ENCODE results near the gene ENDOV.

Gene ENDOV

DNA sequence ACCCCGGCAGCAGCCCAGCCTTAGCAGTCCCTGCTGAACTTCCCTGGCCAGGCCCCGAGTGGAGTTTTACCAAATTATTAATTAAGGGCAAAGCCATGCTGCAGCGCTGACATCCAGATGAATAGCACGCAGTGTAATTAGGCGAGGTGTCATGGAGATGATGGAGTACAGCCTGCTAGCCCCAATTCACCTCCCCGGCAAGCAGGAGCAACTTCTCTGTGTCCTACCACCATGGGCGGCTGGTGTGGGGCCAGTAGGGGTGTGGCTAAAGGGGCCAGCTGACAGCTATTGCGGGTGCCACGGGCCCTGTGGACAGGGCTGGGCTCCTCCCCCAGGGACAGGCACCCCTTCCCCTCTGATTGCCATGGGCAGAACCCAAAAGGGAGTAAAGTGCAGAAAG, 24.5 kb downstream of the ENDOV start:
- no peak overlapping the region for H3K4me3 ChIP-seq (replicated peaks; ENCODE audit: low read depth, low read length)
- TF ChIP-seq, protein P1, sequence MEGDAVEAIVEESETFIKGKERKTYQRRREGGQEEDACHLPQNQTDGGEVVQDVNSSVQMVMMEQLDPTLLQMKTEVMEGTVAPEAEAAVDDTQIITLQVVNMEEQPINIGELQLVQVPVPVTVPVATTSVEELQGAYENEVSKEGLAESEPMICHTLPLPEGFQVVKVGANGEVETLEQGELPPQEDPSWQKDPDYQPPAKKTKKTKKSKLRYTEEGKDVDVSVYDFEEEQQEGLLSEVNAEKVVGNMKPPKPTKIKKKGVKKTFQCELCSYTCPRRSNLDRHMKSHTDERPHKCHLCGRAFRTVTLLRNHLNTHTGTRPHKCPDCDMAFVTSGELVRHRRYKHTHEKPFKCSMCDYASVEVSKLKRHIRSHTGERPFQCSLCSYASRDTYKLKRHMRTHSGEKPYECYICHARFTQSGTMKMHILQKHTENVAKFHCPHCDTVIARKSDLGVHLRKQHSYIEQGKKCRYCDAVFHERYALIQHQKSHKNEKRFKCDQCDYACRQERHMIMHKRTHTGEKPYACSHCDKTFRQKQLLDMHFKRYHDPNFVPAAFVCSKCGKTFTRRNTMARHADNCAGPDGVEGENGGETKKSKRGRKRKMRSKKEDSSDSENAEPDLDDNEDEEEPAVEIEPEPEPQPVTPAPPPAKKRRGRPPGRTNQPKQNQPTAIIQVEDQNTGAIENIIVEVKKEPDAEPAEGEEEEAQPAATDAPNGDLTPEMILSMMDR (IDR thresholded peaks at IDR 0.05; ENCODE audit: low read depth, low read length, missing control alignments) = no peak
- no peak for DNase-seq (ENCODE audit: extremely low read depth, low read depth)

GRCh38 chr17:80441133-80441578, 26.2 kb downstream of the ENDOV start:
- no peak overlapping the region for H3K4me3 ChIP-seq (replicated peaks; ENCODE audit: low read depth, low read length)
- TF ChIP-seq, protein P1 (IDR thresholded peaks at IDR 0.05; ENCODE audit: low read depth, low read length, missing control alignments) = no peak
- DNase-seq (ENCODE audit: extremely low read depth, low read depth) = no peak

- H3K4me3 ChIP-seq (replicated peaks; ENCODE audit: low read depth, low read length) = no peak overlapping the region
- no peak for DNase-seq (ENCODE audit: extremely low read depth, low read depth)
- TF ChIP-seq, protein P1 (IDR thresholded peaks at IDR 0.05; ENCODE audit: low read depth, low read length, missing control alignments) = no peak
Measured at GRCh38 chr17:80441598-80442322, 26.8 kb downstream of the ENDOV start.

GRCh38 chr17:80442323-80442659, 27.3 kb downstream of the ENDOV start:
- no peak overlapping the region for H3K4me3 ChIP-seq (replicated peaks; ENCODE audit: low read depth, low read length)
- no peak for DNase-seq (ENCODE audit: extremely low read depth, low read depth)
- TF ChIP-seq, protein P1 (IDR thresholded peaks at IDR 0.05; ENCODE audit: low read depth, low read length, missing control alignments) = no peak

DNA sequence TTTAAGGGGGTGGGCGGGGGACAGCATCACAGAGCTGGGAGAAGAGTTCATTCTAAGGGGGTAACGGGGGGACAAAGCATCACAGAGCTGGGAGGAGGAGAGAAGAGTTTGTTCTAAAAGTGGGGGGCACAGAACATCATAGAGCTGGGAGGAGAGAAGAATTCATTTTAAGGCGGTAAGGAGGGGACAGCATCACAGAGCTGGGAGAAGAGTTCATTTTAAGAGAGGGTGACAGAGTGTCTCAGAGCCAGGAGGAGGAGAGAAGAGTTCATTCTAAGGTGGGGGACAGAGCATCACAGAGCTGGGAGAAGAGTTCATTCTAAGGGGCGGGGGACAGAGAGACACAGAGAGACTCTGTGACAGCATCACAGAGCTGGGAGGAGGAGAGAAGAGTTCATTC, 27.8 kb downstream of the ENDOV start:
- no peak for DNase-seq (ENCODE audit: extremely low read depth, low read depth)
- H3K4me3 ChIP-seq (replicated peaks; ENCODE audit: low read depth, low read length) = no peak overlapping the region
- TF ChIP-seq, protein P1 (IDR thresholded peaks at IDR 0.05; ENCODE audit: low read depth, low read length, missing control alignments) = no peak

DNA sequence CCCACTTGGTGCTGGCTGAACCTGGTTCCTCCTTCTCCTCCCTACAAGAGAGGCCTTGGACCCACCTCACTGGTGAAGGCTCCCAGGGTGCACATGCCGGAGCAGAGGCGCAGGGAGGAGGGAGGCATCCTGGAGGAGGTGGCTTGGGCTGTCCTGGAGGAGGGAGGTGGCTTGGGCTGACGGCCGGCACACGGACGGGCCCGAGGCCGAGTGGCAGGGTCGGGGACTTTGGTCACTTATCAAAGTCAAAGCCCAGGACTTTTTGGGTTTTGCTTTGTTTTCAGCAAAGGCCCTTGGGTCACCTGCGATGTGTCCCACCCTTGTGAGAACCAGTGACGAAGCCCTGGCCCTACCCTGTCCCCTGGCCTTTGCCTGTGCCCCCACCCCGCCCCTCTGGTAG, 28.5 kb downstream of the ENDOV start:
- TF ChIP-seq, protein P1 (IDR thresholded peaks at IDR 0.05; ENCODE audit: low read depth, low read length, missing control alignments) = no peak
- DNase-seq (ENCODE audit: extremely low read depth, low read depth) = no peak
- H3K4me3 ChIP-seq (replicated peaks; ENCODE audit: low read depth, low read length) = no peak overlapping the region

All from HFF-Myc (cell line).